IMR-90 (cell line): ENCODE results near the gene IL6ST.

Experiments used
- BHLHE40 ChIP-seq: fragments of 150-350 bp; IDR thresholded peaks from 2 replicates; pipeline ENCODE4 v1.6.1; 2016; ENCODE audit warnings: mild to moderate bottlenecking, low read depth, low read length
- CEBPB ChIP-seq: IDR thresholded peaks from 2 replicates; pipeline ENCODE4 v1.6.1; 2012; ENCODE audit warnings: low read depth, low read length, improper control_type of control experiment
- MAFK ChIP-seq: IDR thresholded peaks from 2 replicates; pipeline ENCODE4 v1.6.1; 2012; ENCODE audit warnings: low read depth, low read length, improper control_type of control experiment
- MXI1 ChIP-seq: IDR thresholded peaks from 2 replicates; pipeline ENCODE4 v1.6.1; 2012; ENCODE audit warnings: low read depth, mild to moderate bottlenecking, low read length, moderate library complexity, borderline replicate concordance
- NFE2L2 ChIP-seq: fragments of 150-350 bp; IDR thresholded peaks from 2 replicates; pipeline ENCODE4 v1.6.1; 2016; ENCODE audit warnings: low read depth, mild to moderate bottlenecking, low read length
- POLR2A ChIP-seq: IDR thresholded peaks from 2 replicates; pipeline ENCODE4 v1.6.1; 2012; ENCODE audit warnings: mild to moderate bottlenecking, low read depth, low read length
- RAD21 ChIP-seq: IDR thresholded peaks from 2 replicates; pipeline ENCODE4 v1.6.1; 2012; ENCODE audit warnings: low read length, improper control_type of control experiment
- RCOR1 ChIP-seq: IDR thresholded peaks from 2 replicates; pipeline ENCODE4 v1.6.1; 2012; ENCODE audit warnings: mild to moderate bottlenecking, low read length, improper control_type of control experiment; ENCODE audit not compliant: insufficient replicate concordance
- RFX5 ChIP-seq: IDR thresholded peaks from 2 replicates; pipeline ENCODE4 v1.8.0; 2012; ENCODE audit warnings: low read depth, mild to moderate bottlenecking, low read length, moderate library complexity
- SMC3 ChIP-seq: fragments of 150-350 bp; IDR thresholded peaks from 2 replicates; pipeline ENCODE4 v1.6.1; 2016; ENCODE audit warnings: low read depth, mild to moderate bottlenecking, antibody characterized with exemption, low read length, moderate library complexity
- TF ChIP-seq, protein P1 (sequence below): conservative IDR thresholded peaks from 2 replicates; pipeline ENCODE4 v1.5.1; 2012; ENCODE audit warnings: mild to moderate bottlenecking, low read depth, low read length, improper control_type of control experiment
- TF ChIP-seq, protein P2 (sequence below): fragments of 150-350 bp; IDR thresholded peaks from 2 replicates; pipeline ENCODE4 v1.6.1; 2016; ENCODE audit warnings: low read depth, mild to moderate bottlenecking, low read length, moderate library complexity, borderline replicate concordance

DNA sequence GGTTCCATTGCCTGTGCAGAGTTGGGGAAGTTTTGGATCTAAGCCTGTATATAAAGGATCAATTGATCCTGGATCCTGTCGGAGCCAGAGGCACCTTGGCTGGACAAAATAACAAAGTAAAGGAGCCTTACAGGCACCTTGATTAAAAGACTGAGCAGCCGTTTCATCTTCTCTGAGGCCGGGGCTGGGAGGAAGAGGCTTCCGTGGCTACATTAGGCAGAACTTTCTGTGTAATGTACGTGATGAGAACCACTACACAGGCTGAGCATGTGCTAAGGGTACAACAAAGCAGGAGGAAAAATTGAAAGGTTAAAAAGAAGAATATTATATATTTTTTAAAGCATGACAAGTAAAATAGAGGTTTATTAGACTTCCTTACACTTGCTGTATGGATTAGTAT is 106.6 kb downstream of the IL6ST start:
- TF ChIP-seq, protein P1, sequence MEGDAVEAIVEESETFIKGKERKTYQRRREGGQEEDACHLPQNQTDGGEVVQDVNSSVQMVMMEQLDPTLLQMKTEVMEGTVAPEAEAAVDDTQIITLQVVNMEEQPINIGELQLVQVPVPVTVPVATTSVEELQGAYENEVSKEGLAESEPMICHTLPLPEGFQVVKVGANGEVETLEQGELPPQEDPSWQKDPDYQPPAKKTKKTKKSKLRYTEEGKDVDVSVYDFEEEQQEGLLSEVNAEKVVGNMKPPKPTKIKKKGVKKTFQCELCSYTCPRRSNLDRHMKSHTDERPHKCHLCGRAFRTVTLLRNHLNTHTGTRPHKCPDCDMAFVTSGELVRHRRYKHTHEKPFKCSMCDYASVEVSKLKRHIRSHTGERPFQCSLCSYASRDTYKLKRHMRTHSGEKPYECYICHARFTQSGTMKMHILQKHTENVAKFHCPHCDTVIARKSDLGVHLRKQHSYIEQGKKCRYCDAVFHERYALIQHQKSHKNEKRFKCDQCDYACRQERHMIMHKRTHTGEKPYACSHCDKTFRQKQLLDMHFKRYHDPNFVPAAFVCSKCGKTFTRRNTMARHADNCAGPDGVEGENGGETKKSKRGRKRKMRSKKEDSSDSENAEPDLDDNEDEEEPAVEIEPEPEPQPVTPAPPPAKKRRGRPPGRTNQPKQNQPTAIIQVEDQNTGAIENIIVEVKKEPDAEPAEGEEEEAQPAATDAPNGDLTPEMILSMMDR = no peak
- TF ChIP-seq CEBPB (no peak), RAD21 (no peak), RFX5 (no peak), POLR2A (no peak), MAFK (no peak), BHLHE40 (no peak), MXI1 (no peak), SMC3 (no peak), NFE2L2 (no peak), RCOR1 (no peak)
- TF ChIP-seq, protein P2, sequence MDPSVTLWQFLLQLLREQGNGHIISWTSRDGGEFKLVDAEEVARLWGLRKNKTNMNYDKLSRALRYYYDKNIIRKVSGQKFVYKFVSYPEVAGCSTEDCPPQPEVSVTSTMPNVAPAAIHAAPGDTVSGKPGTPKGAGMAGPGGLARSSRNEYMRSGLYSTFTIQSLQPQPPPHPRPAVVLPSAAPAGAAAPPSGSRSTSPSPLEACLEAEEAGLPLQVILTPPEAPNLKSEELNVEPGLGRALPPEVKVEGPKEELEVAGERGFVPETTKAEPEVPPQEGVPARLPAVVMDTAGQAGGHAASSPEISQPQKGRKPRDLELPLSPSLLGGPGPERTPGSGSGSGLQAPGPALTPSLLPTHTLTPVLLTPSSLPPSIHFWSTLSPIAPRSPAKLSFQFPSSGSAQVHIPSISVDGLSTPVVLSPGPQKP = no peak
